A375 (cell line): ENCODE results near the gene SRRM3. TPM values are rescaled to one million over a fixed set of nuclear protein-coding genes. Genes with fewer than 3 reads are reported as not detected.

Source experiments
- total RNA-seq: library from RNA; depleted of rRNA; stranded (reverse); fragments of >200 nt; shearing (Covaris generic); gene quantifications from 2 replicates; pipeline ENCODE4 v1.2.3, GENCODE V29; 2014; rRNA removed

The SRRM3 gene
- total RNA-seq = 2.6 and 4.2 TPM in 2 replicates

GRCh38 chr7:76201732-76202665, at the start of gene SRRM3:
SRRM3 (plus strand) TSS chr7:76201896; CDS start chr7:76235067, 33,171 bp downstream.

GRCh38 chr7:76302347-76303201, 100.9 kb downstream of the SRRM3 start, which contains the start of gene HSPB1:
HSPB1 (plus strand) TSS chr7:76302673; CDS start chr7:76302713, 40 bp downstream.

Other genes with a start within 250 kb of the SRRM3 start
- 14.0 and 17.2 TPM in 2 replicates for gene TMEM120A, start 207.3 kb upstream of the SRRM3 start, total RNA-seq
- gene STYXL1, start 153.9 kb upstream of the SRRM3 start, total RNA-seq = 40.4 and 42.1 TPM in 2 replicates
- 168 and 200 TPM in 2 replicates for gene MDH2, start 153.8 kb upstream of the SRRM3 start, total RNA-seq
- gene HSPB1, start 100.8 kb downstream of the SRRM3 start, total RNA-seq = 38.0 and 66.4 TPM in 2 replicates
- gene YWHAG, start 157.1 kb downstream of the SRRM3 start, total RNA-seq = 59.6 and 62.5 TPM in 2 replicates
- 0.64 and 0.75 TPM in 2 replicates for gene SSC4D, start 207.8 kb downstream of the SRRM3 start, total RNA-seq
- 5.5 and 6.5 TPM in 2 replicates for gene ZP3, start 223.1 kb downstream of the SRRM3 start, total RNA-seq